Measurements from ENCODE around the gene EXOC3.

Gene EXOC3

GRCh38 chr5:479566-480319, 36.8 kb downstream of the EXOC3 start:
- H3K9me3 ChIP-seq (ENCODE audit: severe bottlenecking) = no peaks in the 10 kb centered on the region
- DNase-seq (ENCODE audit: low spot score) (no peak), ATAC-seq (ENCODE audit: low read depth) (no peak)
- no peak for TF ChIP-seq CTCF (IDR thresholded peaks at IDR 0.05; ENCODE audit: poor library complexity, severe bottlenecking)
- no peak overlapping the region for H3K27ac ChIP-seq (ENCODE audit: poor library complexity, severe bottlenecking)
- peaks cover 37% of the 10 kb centered on the region for H3K27me3 ChIP-seq (ENCODE audit: insufficient read depth, poor library complexity, severe bottlenecking)
- no peaks in the 10 kb centered on the region for H3K4me1 ChIP-seq (ENCODE audit: insufficient read depth, poor library complexity, severe bottlenecking)
- no peak overlapping the region for H3K4me3 ChIP-seq (ENCODE audit: severe bottlenecking)
- no peaks in the 10 kb centered on the region for H3K36me3 ChIP-seq (ENCODE audit: low read depth)

- no peak for DNase-seq (ENCODE audit: low spot score)
- H3K9me3 ChIP-seq (ENCODE audit: severe bottlenecking) = no peaks in the 10 kb centered on the region
- no peak for ATAC-seq (ENCODE audit: low read depth)
- no peak overlapping the region for H3K27ac ChIP-seq (ENCODE audit: poor library complexity, severe bottlenecking)
- no peak overlapping the region for H3K4me3 ChIP-seq (ENCODE audit: severe bottlenecking)
- H3K36me3 ChIP-seq (ENCODE audit: low read depth) = no peaks in the 10 kb centered on the region
- H3K27me3 ChIP-seq (ENCODE audit: insufficient read depth, poor library complexity, severe bottlenecking) = peaks cover 38% of the 10 kb centered on the region
- H3K4me1 ChIP-seq (ENCODE audit: insufficient read depth, poor library complexity, severe bottlenecking) = no peaks in the 10 kb centered on the region
- TF ChIP-seq CTCF (IDR thresholded peaks at IDR 0.05; ENCODE audit: poor library complexity, severe bottlenecking) = no peak
Measured at GRCh38 chr5:481347-481746, 38.4 kb downstream of the EXOC3 start.

- Histone ChIP-seq H3K27me3 (ENCODE audit: insufficient read depth, poor library complexity, severe bottlenecking) (peaks cover 35% of the 10 kb centered on the region), H3K4me3 (ENCODE audit: severe bottlenecking) (no peak overlapping the region), H3K4me1 (ENCODE audit: insufficient read depth, poor library complexity, severe bottlenecking) (no peaks in the 10 kb centered on the region), H3K36me3 (ENCODE audit: low read depth) (no peaks in the 10 kb centered on the region), H3K27ac (ENCODE audit: poor library complexity, severe bottlenecking) (no peak overlapping the region), H3K9me3 (ENCODE audit: severe bottlenecking) (no peaks in the 10 kb centered on the region)
- ATAC-seq (ENCODE audit: low read depth) (no peak), DNase-seq (ENCODE audit: low spot score) (no peak)
- no peak for TF ChIP-seq CTCF (IDR thresholded peaks at IDR 0.05; ENCODE audit: poor library complexity, severe bottlenecking)
Measured at GRCh38 chr5:482021-482420, 39.0 kb downstream of the EXOC3 start.

- ATAC-seq (ENCODE audit: low read depth) (no peak), DNase-seq (ENCODE audit: low spot score) (no peak)
- H3K27ac ChIP-seq (ENCODE audit: poor library complexity, severe bottlenecking) = no peak overlapping the region
- H3K27me3 ChIP-seq (ENCODE audit: insufficient read depth, poor library complexity, severe bottlenecking) = peaks cover 30% of the 10 kb centered on the region
- TF ChIP-seq CTCF (IDR thresholded peaks at IDR 0.05; ENCODE audit: poor library complexity, severe bottlenecking) = no peak
- no peaks in the 10 kb centered on the region for H3K4me1 ChIP-seq (ENCODE audit: insufficient read depth, poor library complexity, severe bottlenecking)
- H3K9me3 ChIP-seq (ENCODE audit: severe bottlenecking) = no peaks in the 10 kb centered on the region
- H3K4me3 ChIP-seq (ENCODE audit: severe bottlenecking) = no peak overlapping the region
- H3K36me3 ChIP-seq (ENCODE audit: low read depth) = no peaks in the 10 kb centered on the region
Measured at GRCh38 chr5:482506-482905, 39.5 kb downstream of the EXOC3 start.

- Histone ChIP-seq H3K27me3 (ENCODE audit: insufficient read depth, poor library complexity, severe bottlenecking) (peaks cover 30% of the 10 kb centered on the region), H3K4me3 (ENCODE audit: severe bottlenecking) (no peak overlapping the region), H3K9me3 (ENCODE audit: severe bottlenecking) (no peaks in the 10 kb centered on the region), H3K36me3 (ENCODE audit: low read depth) (no peaks in the 10 kb centered on the region), H3K27ac (ENCODE audit: poor library complexity, severe bottlenecking) (no peak overlapping the region), H3K4me1 (ENCODE audit: insufficient read depth, poor library complexity, severe bottlenecking) (no peaks in the 10 kb centered on the region)
- TF ChIP-seq CTCF (IDR thresholded peaks at IDR 0.05; ENCODE audit: poor library complexity, severe bottlenecking) = no peak
- ATAC-seq (ENCODE audit: low read depth) = no peak
- no peak for DNase-seq (ENCODE audit: low spot score)
Measured at GRCh38 chr5:483011-483410, 40.0 kb downstream of the EXOC3 start.
